Natural killer cell (primary cell): ENCODE measurements around the gene TSPOAP1. TPM values are rescaled to one million over a fixed set of nuclear protein-coding genes. Genes with fewer than 3 reads are reported as not detected.

ENCODE experiments used
- ATAC-seq, 3 donors: fragments of 150-1000 bp in 2 of 3; fragments of 200-7000 bp in 1 of 3; cut with Tn5 transposase; 1 replicate in 1 of 3; 2 replicates in 2 of 3; pipeline ENCODE4 v1.10.0; 2021; ENCODE audit warnings: mild to moderate bottlenecking in 2 of 3, moderate library complexity in 2 of 3
- DNase-seq, 2 donors: peaks; one replicate each; pipeline versions ENCODE4 v3.0.0 to v3.0.0-alpha.2; 2013 to 2021; ENCODE audit warnings: mixed read lengths in 1 of 2
- H3K27ac ChIP-seq: one replicate; pipeline ENCODE4 v1.5.1; 2013; ENCODE audit warnings: mild to moderate bottlenecking, low read length
- H3K27me3 ChIP-seq: one replicate; pipeline ENCODE4 v1.6.1; 2013; ENCODE audit warnings: low read length; ENCODE audit not compliant: control insufficient read depth, insufficient read depth
- H3K36me3 ChIP-seq: one replicate; pipeline ENCODE4 v1.6.1; 2013; ENCODE audit warnings: low read length; ENCODE audit not compliant: control insufficient read depth, insufficient read depth
- H3K4me1 ChIP-seq: one replicate; pipeline ENCODE4 v1.6.1; 2013; ENCODE audit warnings: low read length; ENCODE audit not compliant: control insufficient read depth, insufficient read depth
- H3K4me3 ChIP-seq: one replicate; pipeline ENCODE4 v1.5.1; 2013; ENCODE audit warnings: low read length
- H3K9me3 ChIP-seq: one replicate; pipeline ENCODE4 v1.6.1; 2013; ENCODE audit warnings: low read length; ENCODE audit not compliant: control insufficient read depth, insufficient read depth
- H3K27ac Mint-ChIP-seq, 2 donors: one replicate each; pipeline ENCODE4 v1.8.0; 2022; ENCODE audit warnings: mild to moderate bottlenecking in 2 of 2, mixed read lengths in 2 of 2, moderate library complexity in 1 of 2
- H3K27me3 Mint-ChIP-seq, 2 donors: one replicate each; pipeline ENCODE4 v1.8.0; 2022; ENCODE audit warnings: low read depth in 2 of 2, mixed read lengths in 2 of 2
- H3K36me3 Mint-ChIP-seq: one replicate; pipeline ENCODE4 v1.8.0; 2022; ENCODE audit warnings: mixed read lengths
- H3K4me1 Mint-ChIP-seq, 2 donors: one replicate each; pipeline ENCODE4 v1.8.0; 2022; ENCODE audit warnings: mixed read lengths in 2 of 2
- H3K4me3 Mint-ChIP-seq: one replicate; pipeline ENCODE4 v1.8.0; 2022; ENCODE audit warnings: mild to moderate bottlenecking, moderate library complexity, mixed read lengths
- H3K9me3 Mint-ChIP-seq, 2 donors: one replicate each; pipeline ENCODE4 v1.8.0; 2022; ENCODE audit warnings: mixed read lengths in 2 of 2
- CTCF ChIP-seq: fragments of 200-600 bp; IDR thresholded peaks from one replicate; pipeline ENCODE4 v1.8.0; 2022; ENCODE audit warnings: antibody characterized with exemption
- WGBS: methylation state at CpG from one replicate; pipeline ENCODE4 v1.1.7; 2013; ENCODE audit warnings: missing lambda C conversion rate; ENCODE audit not compliant: insufficient coverage; 5-methylcytosine and 5-hydroxymethylcytosine counted together
- intact Hi-C: fragments of 100-400 bp; cut with micrococcal nuclease; formaldehyde crosslinking; loops from one replicate; pipeline ENCODE4 v1.14.2; 2022
- total RNA-seq, 4 donors: library from RNA; stranded (reverse); fragments of 120-200 nt in 1 of 4; gene quantifications; one replicate each; pipeline versions ENCODE4 v1.2.3 to v1.2.4, GENCODE V29; 2013 to 2022

TSPOAP1 gene
- total RNA-seq, 3 donors from 2014 or later (not counting 1 experiment from before 2014, with no cell fraction given), result 176 to 282 (median 246) TPM

- no peak for TF ChIP-seq CTCF
- DNase-seq (peak; percentile 60 to 88), ATAC-seq (peak; percentile 7 to 33 (median 20))
- intact Hi-C loops, result loop anchor here (5.0 kb wide), 1 partner anchor 181 kb away; no protein-coding TSS in a partner anchor
- peak overlapping the region; percentile 90 for H3K4me3 Mint-ChIP-seq
- H3K27me3 Mint-ChIP-seq, result no peaks in the 10 kb centered on the region
- H3K4me1 ChIP-seq, result peaks cover 77% of the 10 kb centered on the region
- no peaks in the 10 kb centered on the region for H3K36me3 Mint-ChIP-seq
- peak overlapping the region; percentile 99 for H3K27ac ChIP-seq
- peaks cover 76 to 94% of the 10 kb centered on the region in 2 donors for H3K4me1 Mint-ChIP-seq
- peaks cover 10% of the 10 kb centered on the region for H3K36me3 ChIP-seq
- peak overlapping the region; percentile 87 to 93 for H3K27ac Mint-ChIP-seq
- no peaks in the 10 kb centered on the region for H3K9me3 ChIP-seq
- H3K27me3 ChIP-seq, result no peaks in the 10 kb centered on the region
- WGBS, result 3% methylated on average over 4 of the region's 4 CpGs
- H3K9me3 Mint-ChIP-seq, result no peaks in the 10 kb centered on the region
- H3K4me3 ChIP-seq, result peak overlapping the region; percentile 94
These were observed 7.3 kb upstream of the TSPOAP1 start for GRCh38 chr17:58335779-58336455.

GRCh38 chr17:58335061-58335731 is 6.6 kb upstream of the TSPOAP1 start:
- ATAC-seq, result no peak

GRCh38 chr17:58334661-58335060 is 6.1 kb upstream of the TSPOAP1 start:
- DNase-seq (peak; percentile 16 to 28), ATAC-seq (no peak)
- H3K27me3 ChIP-seq, result no peaks in the 10 kb centered on the region
- Mint-ChIP-seq H3K27ac (peak overlapping the region; percentile 87 to 93), H3K36me3 (peaks cover 7% of the 10 kb centered on the region), H3K9me3 (no peaks in the 10 kb centered on the region), H3K27me3 (no peaks in the 10 kb centered on the region), H3K4me1 (peaks cover 74 to 92% of the 10 kb centered on the region in 2 donors), H3K4me3 (peak overlapping the region; percentile 90)
- TF ChIP-seq CTCF, result no peak
- peak overlapping the region; percentile 94 for H3K4me3 ChIP-seq
- peaks cover 64% of the 10 kb centered on the region for H3K4me1 ChIP-seq
- intact Hi-C loops, result loop anchor here (5.0 kb wide), 1 partner anchor 183 kb away; no protein-coding TSS in a partner anchor
- peak overlapping the region; percentile 99 for H3K27ac ChIP-seq
- H3K36me3 ChIP-seq, result peaks cover 22% of the 10 kb centered on the region
- 27% methylated on average over 9 of the region's 9 CpGs for WGBS
- H3K9me3 ChIP-seq, result no peaks in the 10 kb centered on the region

More at GRCh38 chr17:58335061-58335731, 6.6 kb upstream of the TSPOAP1 start:
- Mint-ChIP-seq H3K27me3 (no peaks in the 10 kb centered on the region), H3K36me3 (peaks cover 5% of the 10 kb centered on the region), H3K27ac (peak overlapping the region; percentile 87 to 93), H3K9me3 (no peaks in the 10 kb centered on the region), H3K4me3 (peak overlapping the region; percentile 90), H3K4me1 (peaks cover 74 to 92% of the 10 kb centered on the region in 2 donors)
- Histone ChIP-seq H3K4me3 (peak overlapping the region; percentile 94), H3K27ac (peak overlapping the region; percentile 99), H3K4me1 (peaks cover 70% of the 10 kb centered on the region), H3K27me3 (no peaks in the 10 kb centered on the region), H3K9me3 (no peaks in the 10 kb centered on the region), H3K36me3 (peaks cover 17% of the 10 kb centered on the region)
- intact Hi-C loops, result loop anchor here (5.0 kb wide), 1 partner anchor 182 kb away; no protein-coding TSS in a partner anchor
- peak; percentile 34 to 54 for DNase-seq
- no peak for TF ChIP-seq CTCF
- WGBS, result 5% methylated on average over 9 of the region's 10 CpGs
